ENCODE measurements around the gene BRMS1.
"Not testable (repeated sequence)": the region's sequence is repeated elsewhere in the genome, so short reads cannot be mapped to it uniquely, and the experiment has no call there.

Gene BRMS1

GRCh38 chr11:66344550-66345315 lies at the start of gene BRMS1:
Gene BRMS1, minus strand, starts transcription at chr11:66345104. Its CDS starts 2,870 bp downstream, at chr11:66342234.
- peak; percentile 89 for DNase-seq (ENCODE audit: low read depth, low spot score)

GRCh38 chr11:66393954-66394353 lies 49.0 kb upstream of the BRMS1 start:
- no peak for DNase-seq (ENCODE audit: low read depth, low spot score)
- no peak overlapping the region for H3K27ac ChIP-seq

More at GRCh38 chr11:66344550-66345315, at the start of gene BRMS1:
- peak within 1 kb of the TSS; percentile 65 for H3K27ac ChIP-seq

- no peak for DNase-seq (ENCODE audit: low read depth, low spot score)
- no peak overlapping the region for H3K27ac ChIP-seq
These were observed 46.4 kb upstream of the BRMS1 start for GRCh38 chr11:66391322-66391721.

- peak; percentile 46 for DNase-seq (ENCODE audit: low read depth, low spot score)
- H3K27ac ChIP-seq: no peak overlapping the region
These were observed 44.0 kb upstream of the BRMS1 start for GRCh38 chr11:66388780-66389386.

GRCh38 chr11:66386171-66387069 lies 41.5 kb upstream of the BRMS1 start:
- peak; percentile 12 for DNase-seq (ENCODE audit: low read depth, low spot score)
- no peak overlapping the region for H3K27ac ChIP-seq

- DNase-seq (ENCODE audit: low read depth, low spot score); H3K27ac ChIP-seq: not testable (repeated sequence)
These were observed 39.4 kb upstream of the BRMS1 start for GRCh38 chr11:66384316-66384715.

GRCh38 chr11:66380264-66380663 lies 35.4 kb upstream of the BRMS1 start:
- not testable (repeated sequence) for H3K27ac ChIP-seq; DNase-seq (ENCODE audit: low read depth, low spot score)

- not testable (repeated sequence) for DNase-seq (ENCODE audit: low read depth, low spot score); H3K27ac ChIP-seq
These were observed 28.9 kb upstream of the BRMS1 start for GRCh38 chr11:66373690-66374287.

GRCh38 chr11:66373265-66373664 lies 28.4 kb upstream of the BRMS1 start:
- no peak overlapping the region for H3K27ac ChIP-seq
- no peak for DNase-seq (ENCODE audit: low read depth, low spot score)

GRCh38 chr11:66371627-66372415 lies 26.9 kb upstream of the BRMS1 start, which contains the start of gene SLC29A2:
Gene SLC29A2, minus strand, starts transcription at chr11:66371760. Its CDS starts 169 bp downstream, at chr11:66371591.
- DNase-seq (ENCODE audit: low read depth, low spot score): no peak

GRCh38 chr11:66369073-66369894 lies 24.4 kb upstream of the BRMS1 start:
- no peak for DNase-seq (ENCODE audit: low read depth, low spot score)
- H3K27ac ChIP-seq: no peak overlapping the region

More at GRCh38 chr11:66371627-66372415, 26.9 kb upstream of the BRMS1 start, which contains the start of gene SLC29A2:
- peak within 1 kb of the TSS; percentile 43 for H3K27ac ChIP-seq

- no peak overlapping the region for H3K27ac ChIP-seq
- DNase-seq (ENCODE audit: low read depth, low spot score): no peak
These were observed 23.6 kb upstream of the BRMS1 start for GRCh38 chr11:66368484-66368883.

- DNase-seq (ENCODE audit: low read depth, low spot score): no peak
- H3K27ac ChIP-seq: no peak overlapping the region
These were observed 22.8 kb upstream of the BRMS1 start for GRCh38 chr11:66367561-66368312.

GRCh38 chr11:66366844-66367477 lies 22.1 kb upstream of the BRMS1 start:
- no peak for DNase-seq (ENCODE audit: low read depth, low spot score)
- H3K27ac ChIP-seq: no peak overlapping the region

GRCh38 chr11:66365711-66366619 lies 21.1 kb upstream of the BRMS1 start:
- no peak overlapping the region for H3K27ac ChIP-seq
- DNase-seq (ENCODE audit: low read depth, low spot score): no peak

- no peak for DNase-seq (ENCODE audit: low read depth, low spot score)
- H3K27ac ChIP-seq: no peak overlapping the region
These were observed 20.3 kb upstream of the BRMS1 start for GRCh38 chr11:66365166-66365565.
